Panc1 (cell line): ENCODE measurements around the gene GRIA2.

Source experiments
- CTCF ChIP-seq: fragments of 450-650 bp; IDR thresholded peaks from 2 replicates; pipeline ENCODE4 v1.5.1; 2017; ENCODE audit warnings: mild to moderate bottlenecking
- POLR2AphosphoS5 ChIP-seq: IDR thresholded peaks from 2 replicates; pipeline ENCODE4 v1.6.1; 2012; ENCODE audit warnings: mild to moderate bottlenecking, low read depth, low read length, moderate library complexity

- TF ChIP-seq CTCF, result no peak
- no peak for TF ChIP-seq POLR2AphosphoS5
Measured at GRCh38 chr4:157221895-157222770, 1.6 kb downstream of the GRIA2 start.
